Measurements from ENCODE around the gene TCFL5. TPM values are rescaled to one million over a fixed set of nuclear protein-coding genes. Genes with fewer than 3 reads are reported as not detected.

The TCFL5 gene
- total and polyA plus RNA-seq, 2 donors (not counting 3 experiments of a cell fraction or from before 2014, with no cell fraction given) = 4.4 to 11.1 TPM

DNA sequence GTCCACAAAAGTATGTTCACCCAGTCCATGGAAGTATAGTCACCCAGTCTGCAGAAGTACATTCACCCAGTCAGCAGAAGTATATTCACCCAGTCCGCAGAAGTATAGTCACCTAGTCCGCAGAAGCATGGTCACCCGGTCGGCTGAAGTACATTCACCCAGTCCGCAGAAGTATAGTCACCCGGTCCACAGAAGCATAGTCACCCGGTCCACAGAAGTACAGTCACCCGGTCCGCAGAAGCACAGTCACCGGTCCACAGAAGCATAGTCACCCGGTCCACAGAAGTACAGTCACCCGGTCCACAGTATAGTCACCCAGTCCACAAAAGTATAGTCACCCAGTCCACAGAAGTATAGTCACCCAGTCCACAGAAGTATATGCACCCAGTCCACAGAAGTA, 8.8 kb downstream of the TCFL5 start:
- intact Hi-C loops (cut with micrococcal nuclease) (no loop called here), dilution Hi-C loops (cut with MboI; ENCODE audit: extremely low pct_ligation_motif_present, low sequenced_read_pairs) (no loop called here)
- Histone ChIP-seq H3K9me3 (replicated peaks; ENCODE audit: control insufficient read depth, insufficient read depth, low read length) (no peaks in the 10 kb centered on the region), H4K20me1 (replicated peaks; ENCODE audit: control insufficient read depth, extremely low read depth, insufficient read depth, low read length) (no peaks in the 10 kb centered on the region), H3K9ac (replicated peaks; ENCODE audit: extremely low read depth, insufficient read depth, low read length) (no peak overlapping the region), H3K4me1 (ENCODE audit: control insufficient read depth, extremely low read depth, insufficient read depth, low read length) (no peaks in the 10 kb centered on the region), H3K4me3 (replicated peaks in 1 of 3; ENCODE audit: insufficient read depth in 1 of 3, low read depth in 1 of 3, low read length in 3 of 3) (no peak overlapping the region), H3K4me2 (ENCODE audit: insufficient read depth, low read length) (no peak overlapping the region), H3K36me3 (ENCODE audit: control insufficient read depth in 2 of 2, extremely low read depth in 1 of 2, insufficient read depth in 2 of 2, low read length in 2 of 2) (peaks cover 3 to 12% of the 10 kb centered on the region in 2 experiments), H3K79me2 (ENCODE audit: control insufficient read depth, insufficient read depth, low read length) (no peaks in the 10 kb centered on the region), H3K27ac (ENCODE audit: insufficient read depth, low read depth, low read length) (no peak overlapping the region), H3K27me3 (ENCODE audit: control insufficient read depth in 2 of 2, insufficient read depth in 2 of 2, low read length in 2 of 2) (no peaks in the 10 kb centered on the region), H2AFZ (ENCODE audit: low read depth, low read length) (no peak overlapping the region), H3K9me1 (replicated peaks; ENCODE audit: control insufficient read depth, extremely low read depth, insufficient read depth, low read length) (no peaks in the 10 kb centered on the region)
- no TSS peak for BruUV-seq (replicated peaks)
- POLR2A ChIA-PET = no interaction called here
- FAIRE-seq (no peak), DNase-seq (ENCODE audit: low read depth, low spot score) (no peak)
- CTCF ChIA-PET = no interaction called here
- TF ChIP-seq FOS (IDR thresholded peaks at IDR 0.05; ENCODE audit: borderline replicate concordance, insufficient read depth, low read length) (no peak), POLR2A (IDR thresholded peaks at IDR 0.05; ENCODE audit: low read depth, low read length) (no peak), EZH2 (IDR thresholded peaks at IDR 0.05; ENCODE audit: borderline replicate concordance, low read depth, low read length, severe bottlenecking) (no peak), JUN (IDR thresholded peaks at IDR 0.05; ENCODE audit: borderline replicate concordance, insufficient read depth, insufficient read length, low read depth) (no peak), MYC (IDR thresholded peaks at IDR 0.05; ENCODE audit: low read depth, low read length) (no peak), GATA2 (IDR thresholded peaks at IDR 0.05; ENCODE audit: insufficient read depth, insufficient read length, low read depth, low read length) (no peak), POLR2AphosphoS5 (IDR thresholded peaks at IDR 0.05; ENCODE audit: insufficient read depth, low read depth, low read length) (no peak)
- TF ChIP-seq, protein P1, sequence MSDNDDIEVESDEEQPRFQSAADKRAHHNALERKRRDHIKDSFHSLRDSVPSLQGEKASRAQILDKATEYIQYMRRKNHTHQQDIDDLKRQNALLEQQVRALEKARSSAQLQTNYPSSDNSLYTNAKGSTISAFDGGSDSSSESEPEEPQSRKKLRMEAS (IDR thresholded peaks at IDR 0.05; ENCODE audit: insufficient read depth, insufficient read length) = no peak
- TF ChIP-seq, protein P2, sequence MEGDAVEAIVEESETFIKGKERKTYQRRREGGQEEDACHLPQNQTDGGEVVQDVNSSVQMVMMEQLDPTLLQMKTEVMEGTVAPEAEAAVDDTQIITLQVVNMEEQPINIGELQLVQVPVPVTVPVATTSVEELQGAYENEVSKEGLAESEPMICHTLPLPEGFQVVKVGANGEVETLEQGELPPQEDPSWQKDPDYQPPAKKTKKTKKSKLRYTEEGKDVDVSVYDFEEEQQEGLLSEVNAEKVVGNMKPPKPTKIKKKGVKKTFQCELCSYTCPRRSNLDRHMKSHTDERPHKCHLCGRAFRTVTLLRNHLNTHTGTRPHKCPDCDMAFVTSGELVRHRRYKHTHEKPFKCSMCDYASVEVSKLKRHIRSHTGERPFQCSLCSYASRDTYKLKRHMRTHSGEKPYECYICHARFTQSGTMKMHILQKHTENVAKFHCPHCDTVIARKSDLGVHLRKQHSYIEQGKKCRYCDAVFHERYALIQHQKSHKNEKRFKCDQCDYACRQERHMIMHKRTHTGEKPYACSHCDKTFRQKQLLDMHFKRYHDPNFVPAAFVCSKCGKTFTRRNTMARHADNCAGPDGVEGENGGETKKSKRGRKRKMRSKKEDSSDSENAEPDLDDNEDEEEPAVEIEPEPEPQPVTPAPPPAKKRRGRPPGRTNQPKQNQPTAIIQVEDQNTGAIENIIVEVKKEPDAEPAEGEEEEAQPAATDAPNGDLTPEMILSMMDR (IDR thresholded peaks at IDR 0.05; ENCODE audit: extremely low read depth in 1 of 2, insufficient read depth in 1 of 2, low read depth in 1 of 2, low read length in 2 of 2) = no peak

All from endothelial cell of umbilical vein (primary cell).